ENCODE measurements around the gene RFX4.

- TF ChIP-seq TFCP2L1 (CRISPR knock-in tag; IDR thresholded peaks at IDR 0.05) = no peak
- no peak for TF ChIP-seq PBX3 (IDR thresholded peaks at IDR 0.05)
- TF ChIP-seq, protein P1, sequence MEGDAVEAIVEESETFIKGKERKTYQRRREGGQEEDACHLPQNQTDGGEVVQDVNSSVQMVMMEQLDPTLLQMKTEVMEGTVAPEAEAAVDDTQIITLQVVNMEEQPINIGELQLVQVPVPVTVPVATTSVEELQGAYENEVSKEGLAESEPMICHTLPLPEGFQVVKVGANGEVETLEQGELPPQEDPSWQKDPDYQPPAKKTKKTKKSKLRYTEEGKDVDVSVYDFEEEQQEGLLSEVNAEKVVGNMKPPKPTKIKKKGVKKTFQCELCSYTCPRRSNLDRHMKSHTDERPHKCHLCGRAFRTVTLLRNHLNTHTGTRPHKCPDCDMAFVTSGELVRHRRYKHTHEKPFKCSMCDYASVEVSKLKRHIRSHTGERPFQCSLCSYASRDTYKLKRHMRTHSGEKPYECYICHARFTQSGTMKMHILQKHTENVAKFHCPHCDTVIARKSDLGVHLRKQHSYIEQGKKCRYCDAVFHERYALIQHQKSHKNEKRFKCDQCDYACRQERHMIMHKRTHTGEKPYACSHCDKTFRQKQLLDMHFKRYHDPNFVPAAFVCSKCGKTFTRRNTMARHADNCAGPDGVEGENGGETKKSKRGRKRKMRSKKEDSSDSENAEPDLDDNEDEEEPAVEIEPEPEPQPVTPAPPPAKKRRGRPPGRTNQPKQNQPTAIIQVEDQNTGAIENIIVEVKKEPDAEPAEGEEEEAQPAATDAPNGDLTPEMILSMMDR (IDR thresholded peaks at IDR 0.05) = no peak
- TF ChIP-seq ZC3H11A (IDR thresholded peaks at IDR 0.05) = no peak
- TF ChIP-seq CHD2 (IDR thresholded peaks at IDR 0.05; ENCODE audit: low read length, partially characterized antibody) = no peak
- TF ChIP-seq, protein P2, sequence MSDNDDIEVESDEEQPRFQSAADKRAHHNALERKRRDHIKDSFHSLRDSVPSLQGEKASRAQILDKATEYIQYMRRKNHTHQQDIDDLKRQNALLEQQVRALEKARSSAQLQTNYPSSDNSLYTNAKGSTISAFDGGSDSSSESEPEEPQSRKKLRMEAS (IDR thresholded peaks at IDR 0.05) = no peak
- TF ChIP-seq RCOR1 (IDR thresholded peaks at IDR 0.05; ENCODE audit: low read depth, low read length) = no peak
- no peak for TF ChIP-seq GATA3 (IDR thresholded peaks at IDR 0.05; ENCODE audit: borderline replicate concordance)
- no peak for TF ChIP-seq SMC3 (IDR thresholded peaks at IDR 0.05)
- no peak for TF ChIP-seq EP300 (IDR thresholded peaks at IDR 0.05)
- TF ChIP-seq CBX8 (IDR thresholded peaks at IDR 0.05) = no peak
- TF ChIP-seq POLR2A (IDR thresholded peaks at IDR 0.05; ENCODE audit: low read length) = no peak
- no peak for TF ChIP-seq CEBPB (IDR thresholded peaks at IDR 0.05)
Observed at GRCh38 chr12:106801830-106802533, 219.2 kb downstream of the RFX4 start.

All from A549 (cell line).